ENCODE results near the gene LRP1B. TPM values are rescaled to one million over a fixed set of nuclear protein-coding genes. Genes with fewer than 3 reads are reported as not detected.

The LRP1B gene
- total and polyA plus RNA-seq, 4 donors = 0.01 to 0.84 (median 0.17) TPM

GRCh38 chr2:141001750-141002149 lies 1129.1 kb downstream of the LRP1B start:
- no peak for DNase-seq (ENCODE audit: low spot score)
- 95% methylated on average over 5 of the region's 5 CpGs for WGBS
- Histone ChIP-seq H3K9me3 (ENCODE audit: control insufficient read depth in 4 of 4, low read length in 3 of 4) (no peaks in the 10 kb centered on the region), H3K27ac (ENCODE audit: low read depth in 1 of 2, low read length in 2 of 2) (no peak overlapping the region), H3K4me1 (ENCODE audit: control insufficient read depth in 4 of 4, insufficient read depth in 4 of 4, low read length in 3 of 4) (no peaks in the 10 kb centered on the region), H3K4me3 (ENCODE audit: low read depth in 1 of 3, low read length in 3 of 3) (no peak overlapping the region), H3K9ac (ENCODE audit: low read depth in 1 of 2, low read length in 2 of 2) (no peak overlapping the region), H3K27me3 (ENCODE audit: control insufficient read depth in 4 of 4, insufficient read depth in 4 of 4, low read length in 3 of 4) (no peaks in the 10 kb centered on the region), H3K36me3 (ENCODE audit: control insufficient read depth in 4 of 4, insufficient read depth in 3 of 4, low read depth in 1 of 4, low read length in 3 of 4) (no peaks in the 10 kb centered on the region)
- TF ChIP-seq, protein P1, sequence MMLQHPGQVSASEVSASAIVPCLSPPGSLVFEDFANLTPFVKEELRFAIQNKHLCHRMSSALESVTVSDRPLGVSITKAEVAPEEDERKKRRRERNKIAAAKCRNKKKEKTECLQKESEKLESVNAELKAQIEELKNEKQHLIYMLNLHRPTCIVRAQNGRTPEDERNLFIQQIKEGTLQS (IDR thresholded peaks at IDR 0.05) = no peak

DNA sequence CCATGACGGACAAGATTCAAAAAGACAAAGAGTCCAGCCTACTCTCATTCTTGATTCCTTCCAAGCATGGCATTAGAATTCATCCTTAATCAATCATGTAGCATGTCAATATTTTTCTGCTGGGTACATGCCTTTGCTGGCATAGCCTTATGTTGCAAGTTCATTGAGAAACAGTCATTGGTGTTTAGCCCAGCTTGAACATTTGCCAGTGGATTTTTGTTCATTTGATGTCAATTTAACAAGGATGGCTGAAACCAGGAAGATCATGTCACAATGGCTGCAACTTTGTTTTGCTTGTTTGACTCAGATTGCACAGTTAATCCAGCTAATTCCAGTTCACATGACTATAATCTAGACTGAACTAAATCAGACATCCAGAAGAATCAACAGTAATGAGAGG lies 1132.2 kb downstream of the LRP1B start:
- no peak overlapping the region for H3K4me3 ChIP-seq (ENCODE audit: low read depth in 1 of 3, low read length in 3 of 3)
- H3K27ac ChIP-seq (ENCODE audit: low read depth in 1 of 2, low read length in 2 of 2) = no peak overlapping the region
- 96% methylated on average over 1 of the region's 1 CpG for WGBS
- no peaks in the 10 kb centered on the region for H3K27me3 ChIP-seq (ENCODE audit: control insufficient read depth in 4 of 4, insufficient read depth in 4 of 4, low read length in 3 of 4)
- TF ChIP-seq HNF4G (IDR thresholded peaks at IDR 0.05) (no peak), REST (IDR thresholded peaks at IDR 0.05) (no peak), EGR1 (IDR thresholded peaks at IDR 0.05; ENCODE audit: low read depth in 2 of 2) (no peak), YY1 (IDR thresholded peaks at IDR 0.05) (no peak), FOXA1 (IDR thresholded peaks at IDR 0.05) (no peak), TAF1 (conservative IDR thresholded peaks at IDR 0.05) (no peak), RXRA (IDR thresholded peaks at IDR 0.05) (no peak), GABPA (IDR thresholded peaks at IDR 0.05 in 1 of 2, conservative IDR thresholded peaks at IDR 0.05 in 1 of 2) (no peak), JUND (IDR thresholded peaks at IDR 0.05) (no peak), FOXA2 (IDR thresholded peaks at IDR 0.05) (no peak), HNF4A (conservative IDR thresholded peaks at IDR 0.05) (no peak), SP1 (IDR thresholded peaks at IDR 0.05) (no peak), RAD21 (IDR thresholded peaks at IDR 0.05) (no peak)
- TF ChIP-seq, protein P2, sequence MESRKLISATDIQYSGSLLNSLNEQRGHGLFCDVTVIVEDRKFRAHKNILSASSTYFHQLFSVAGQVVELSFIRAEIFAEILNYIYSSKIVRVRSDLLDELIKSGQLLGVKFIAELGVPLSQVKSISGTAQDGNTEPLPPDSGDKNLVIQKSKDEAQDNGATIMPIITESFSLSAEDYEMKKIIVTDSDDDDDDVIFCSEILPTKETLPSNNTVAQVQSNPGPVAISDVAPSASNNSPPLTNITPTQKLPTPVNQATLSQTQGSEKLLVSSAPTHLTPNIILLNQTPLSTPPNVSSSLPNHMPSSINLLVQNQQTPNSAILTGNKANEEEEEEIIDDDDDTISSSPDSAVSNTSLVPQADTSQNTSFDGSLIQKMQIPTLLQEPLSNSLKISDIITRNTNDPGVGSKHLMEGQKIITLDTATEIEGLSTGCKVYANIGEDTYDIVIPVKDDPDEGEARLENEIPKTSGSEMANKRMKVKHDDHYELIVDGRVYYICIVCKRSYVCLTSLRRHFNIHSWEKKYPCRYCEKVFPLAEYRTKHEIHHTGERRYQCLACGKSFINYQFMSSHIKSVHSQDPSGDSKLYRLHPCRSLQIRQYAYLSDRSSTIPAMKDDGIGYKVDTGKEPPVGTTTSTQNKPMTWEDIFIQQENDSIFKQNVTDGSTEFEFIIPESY (IDR thresholded peaks at IDR 0.05) = no peak
- TF ChIP-seq, protein P3, sequence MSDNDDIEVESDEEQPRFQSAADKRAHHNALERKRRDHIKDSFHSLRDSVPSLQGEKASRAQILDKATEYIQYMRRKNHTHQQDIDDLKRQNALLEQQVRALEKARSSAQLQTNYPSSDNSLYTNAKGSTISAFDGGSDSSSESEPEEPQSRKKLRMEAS (IDR thresholded peaks at IDR 0.05) = no peak
- TF ChIP-seq, protein P1 (IDR thresholded peaks at IDR 0.05) = no peak
- TF ChIP-seq, protein P4, sequence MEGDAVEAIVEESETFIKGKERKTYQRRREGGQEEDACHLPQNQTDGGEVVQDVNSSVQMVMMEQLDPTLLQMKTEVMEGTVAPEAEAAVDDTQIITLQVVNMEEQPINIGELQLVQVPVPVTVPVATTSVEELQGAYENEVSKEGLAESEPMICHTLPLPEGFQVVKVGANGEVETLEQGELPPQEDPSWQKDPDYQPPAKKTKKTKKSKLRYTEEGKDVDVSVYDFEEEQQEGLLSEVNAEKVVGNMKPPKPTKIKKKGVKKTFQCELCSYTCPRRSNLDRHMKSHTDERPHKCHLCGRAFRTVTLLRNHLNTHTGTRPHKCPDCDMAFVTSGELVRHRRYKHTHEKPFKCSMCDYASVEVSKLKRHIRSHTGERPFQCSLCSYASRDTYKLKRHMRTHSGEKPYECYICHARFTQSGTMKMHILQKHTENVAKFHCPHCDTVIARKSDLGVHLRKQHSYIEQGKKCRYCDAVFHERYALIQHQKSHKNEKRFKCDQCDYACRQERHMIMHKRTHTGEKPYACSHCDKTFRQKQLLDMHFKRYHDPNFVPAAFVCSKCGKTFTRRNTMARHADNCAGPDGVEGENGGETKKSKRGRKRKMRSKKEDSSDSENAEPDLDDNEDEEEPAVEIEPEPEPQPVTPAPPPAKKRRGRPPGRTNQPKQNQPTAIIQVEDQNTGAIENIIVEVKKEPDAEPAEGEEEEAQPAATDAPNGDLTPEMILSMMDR (IDR thresholded peaks at IDR 0.05; ENCODE audit: low read depth, low read length, missing input control) = no peak
- no peaks in the 10 kb centered on the region for H3K4me1 ChIP-seq (ENCODE audit: control insufficient read depth in 4 of 4, insufficient read depth in 4 of 4, low read length in 3 of 4)
- no peak for DNase-seq (ENCODE audit: low spot score)
- H3K9me3 ChIP-seq (ENCODE audit: control insufficient read depth in 4 of 4, low read length in 3 of 4) = no peaks in the 10 kb centered on the region
- H3K9ac ChIP-seq (ENCODE audit: low read depth in 1 of 2, low read length in 2 of 2) = no peak overlapping the region
- H3K36me3 ChIP-seq (ENCODE audit: control insufficient read depth in 4 of 4, insufficient read depth in 3 of 4, low read depth in 1 of 4, low read length in 3 of 4) = no peaks in the 10 kb centered on the region
